ENCODE data around the gene EED.
A peak's percentile ranks its signal among the peaks of the same experiment; 100 is the strongest.

Gene EED

DNA sequence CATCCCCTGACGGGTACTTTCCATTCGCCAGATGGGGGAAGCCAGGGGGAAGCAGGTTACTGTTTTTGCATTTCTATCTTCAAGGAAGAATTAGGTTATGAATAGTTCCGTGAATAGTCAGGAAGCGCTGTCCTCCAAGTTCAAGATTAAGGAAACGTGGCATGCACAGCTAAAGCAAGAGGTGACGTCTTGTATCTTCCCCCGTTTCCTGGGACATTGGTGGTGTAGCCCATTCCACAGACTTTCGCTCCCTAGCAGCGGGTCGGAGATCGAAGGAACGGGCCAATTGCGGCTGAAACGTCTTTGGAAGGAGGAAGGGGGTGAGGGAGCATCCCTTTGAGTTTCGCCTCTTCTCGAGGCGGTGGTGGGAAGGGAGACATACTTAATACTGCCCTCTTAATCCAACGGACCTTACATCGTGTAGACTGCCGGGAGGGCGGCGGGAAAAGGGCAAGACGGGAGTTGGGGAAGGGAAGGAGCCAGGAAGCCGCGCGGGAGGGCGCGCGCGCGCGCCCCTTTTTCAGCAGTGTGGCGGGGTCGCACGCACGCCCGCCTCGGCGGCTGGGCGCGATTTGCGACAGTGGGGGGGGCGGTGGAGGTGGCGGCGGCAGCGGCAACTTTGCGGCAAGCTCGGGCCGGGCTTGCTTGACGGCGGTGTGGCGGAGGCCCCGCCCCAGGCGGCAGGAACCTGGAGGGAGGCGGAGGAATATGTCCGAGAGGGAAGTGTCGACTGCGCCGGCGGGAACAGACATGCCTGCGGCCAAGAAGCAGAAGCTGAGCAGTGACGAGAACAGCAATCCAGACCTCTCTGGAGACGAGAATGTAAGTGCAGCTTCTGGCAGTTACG is at the start of gene EED:
Gene EED (plus strand): TSS at position 232 of the 847 bp plus-strand sequence. CDS start 477 bp downstream, at position 709.
- H4K20me1 ChIP-seq (ENCODE audit: control insufficient read depth, insufficient read depth, low read depth, low read length): peaks cover 14% of the 10 kb centered on the region; the same call in 1 of the 2 replicates
- H3K27me3 ChIP-seq (ENCODE audit: control insufficient read depth, low read length): no peaks in the 10 kb centered on the region
- peak within 1 kb of the TSS; percentile 83 for H3K4me3 ChIP-seq (ENCODE audit: low read length)
- TF ChIP-seq CTCF (IDR thresholded peaks at IDR 0.05; ENCODE audit: low read depth, low read length, poor library complexity, severe bottlenecking) (no peak), EZH2phosphoT487 (IDR thresholded peaks at IDR 0.05; ENCODE audit: borderline replicate concordance, low read length) (no peak)
- H3K79me2 ChIP-seq (ENCODE audit: control insufficient read depth, low read length): peaks cover 47% of the 10 kb centered on the region
- H3K4me2 ChIP-seq (ENCODE audit: low read length): peak within 1 kb of the TSS; percentile 82
- H3K27ac ChIP-seq (ENCODE audit: low read depth, low read length): peak within 1 kb of the TSS; percentile 76
- peaks cover 24% of the 10 kb centered on the region for H3K36me3 ChIP-seq (ENCODE audit: control insufficient read depth, low read length)
- no peaks in the 10 kb centered on the region for H3K9me2 ChIP-seq (replicated peaks; ENCODE audit: control insufficient read depth, low read length)
- H3F3A ChIP-seq (ENCODE audit: control insufficient read depth, insufficient read depth): no peaks in the 10 kb centered on the region
- H3K4me1 ChIP-seq (ENCODE audit: control insufficient read depth, low read length): peaks cover 61% of the 10 kb centered on the region
- no peaks in the 10 kb centered on the region for H3K9me3 ChIP-seq (ENCODE audit: control insufficient read depth, insufficient read depth, low read length)

DNA sequence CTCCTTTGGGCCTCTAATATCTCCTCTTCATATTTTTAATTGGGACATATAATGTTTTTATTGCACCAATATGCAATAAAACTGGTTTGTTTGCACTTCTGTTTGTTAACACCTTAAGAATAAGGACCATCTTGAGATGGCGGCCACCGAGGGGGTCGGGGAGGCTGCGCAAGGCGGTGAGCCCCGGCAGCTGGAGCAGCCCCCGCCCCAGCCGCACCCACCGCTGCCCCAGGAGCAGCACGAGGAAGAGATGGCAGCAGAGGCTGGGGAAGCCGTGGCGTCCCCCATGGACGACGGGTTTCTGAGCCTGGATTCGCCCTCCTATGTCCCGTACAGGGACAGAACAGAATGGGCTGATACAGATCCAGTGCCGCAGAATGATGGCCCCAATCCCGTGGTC is 49.6 kb upstream of the EED start:
- no peak overlapping the region for H3K4me2 ChIP-seq (ENCODE audit: low read length)

DNA sequence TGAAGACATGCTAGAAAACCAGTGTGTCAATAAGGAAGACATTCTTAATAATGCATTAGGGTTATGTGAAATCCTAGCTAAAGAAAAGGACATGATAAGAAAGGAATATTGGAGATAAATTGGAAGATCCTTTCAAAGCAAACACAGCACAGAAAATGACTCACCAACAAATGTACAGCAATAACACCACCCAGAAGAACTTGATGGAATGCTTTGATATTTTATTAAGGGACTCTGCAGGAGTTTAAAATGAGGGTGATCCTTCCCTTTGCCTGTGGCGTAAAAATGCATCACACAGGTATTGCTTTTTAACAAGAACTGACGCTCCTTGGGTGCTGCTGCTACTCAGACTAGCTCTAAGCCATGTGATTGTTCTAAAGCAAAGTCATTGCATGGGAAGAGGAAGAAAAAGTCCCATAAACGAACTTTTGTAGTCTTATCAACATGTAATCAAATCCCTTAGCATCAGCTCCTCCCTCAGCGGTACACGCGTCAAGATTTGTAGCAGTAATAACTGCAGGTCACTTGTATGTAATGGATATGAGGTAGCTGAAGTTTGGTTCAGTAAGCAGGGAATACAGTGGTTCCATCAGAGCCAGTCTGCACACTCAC is 48.4 kb upstream of the EED start:
- peaks cover 36% of the 10 kb centered on the region for H3K4me1 ChIP-seq (ENCODE audit: control insufficient read depth, low read length)

More for the DNA sequence above, 49.6 kb upstream of the EED start:
- TF ChIP-seq CTCF (IDR thresholded peaks at IDR 0.05; ENCODE audit: low read depth, low read length, poor library complexity, severe bottlenecking) (no peak), EZH2phosphoT487 (IDR thresholded peaks at IDR 0.05; ENCODE audit: borderline replicate concordance, low read length) (no peak)
- H3K4me3 ChIP-seq (ENCODE audit: low read length): no peak overlapping the region
- no peaks in the 10 kb centered on the region for H3K9me2 ChIP-seq (replicated peaks; ENCODE audit: control insufficient read depth, low read length)
- H3K27ac ChIP-seq (ENCODE audit: low read depth, low read length): no peak overlapping the region
- H3K4me1 ChIP-seq (ENCODE audit: control insufficient read depth, low read length): peaks cover 33% of the 10 kb centered on the region
- H3F3A ChIP-seq (ENCODE audit: control insufficient read depth, insufficient read depth): peaks cover 15% of the 10 kb centered on the region
- no peaks in the 10 kb centered on the region for H3K36me3 ChIP-seq (ENCODE audit: control insufficient read depth, low read length)
- H3K79me2 ChIP-seq (ENCODE audit: control insufficient read depth, low read length): no peaks in the 10 kb centered on the region
- no peaks in the 10 kb centered on the region for H4K20me1 ChIP-seq (ENCODE audit: control insufficient read depth, insufficient read depth, low read depth, low read length)
- no peaks in the 10 kb centered on the region for H3K27me3 ChIP-seq (ENCODE audit: control insufficient read depth, low read length)
- H3K9me3 ChIP-seq (ENCODE audit: control insufficient read depth, insufficient read depth, low read length): no peaks in the 10 kb centered on the region

More for the DNA sequence above, 48.4 kb upstream of the EED start:
- Histone ChIP-seq H3K36me3 (ENCODE audit: control insufficient read depth, low read length) (no peaks in the 10 kb centered on the region), H3K79me2 (ENCODE audit: control insufficient read depth, low read length) (no peaks in the 10 kb centered on the region), H3K27me3 (ENCODE audit: control insufficient read depth, low read length) (no peaks in the 10 kb centered on the region), H3K9me3 (ENCODE audit: control insufficient read depth, insufficient read depth, low read length) (no peaks in the 10 kb centered on the region), H3K9me2 (replicated peaks; ENCODE audit: control insufficient read depth, low read length) (no peaks in the 10 kb centered on the region), H4K20me1 (ENCODE audit: control insufficient read depth, insufficient read depth, low read depth, low read length) (no peaks in the 10 kb centered on the region), H3K4me3 (ENCODE audit: low read length) (no peak overlapping the region), H3K27ac (ENCODE audit: low read depth, low read length) (no peak overlapping the region), H3K4me2 (ENCODE audit: low read length) (no peak overlapping the region), H3F3A (ENCODE audit: control insufficient read depth, insufficient read depth) (peaks cover 15% of the 10 kb centered on the region)
- no peak for TF ChIP-seq EZH2phosphoT487 (IDR thresholded peaks at IDR 0.05; ENCODE audit: borderline replicate concordance, low read length)
- TF ChIP-seq CTCF (IDR thresholded peaks at IDR 0.05; ENCODE audit: low read depth, low read length, poor library complexity, severe bottlenecking): no peak

Data from DOHH2 (cell line).